ENCODE data around the gene ERF. TPM values are rescaled to one million over a fixed set of nuclear protein-coding genes. Genes with fewer than 3 reads are reported as not detected.

ERF gene
- total and polyA plus RNA-seq, 4 donors = 24.2 to 53.6 (median 43.0) TPM

GRCh38 chr19:42208612-42209011 lies 46.3 kb downstream of the ERF start:
- H3K27ac ChIP-seq (ENCODE audit: low read depth in 1 of 2, low read length in 1 of 2) = no peak overlapping the region
- DNase-seq (no peak), ATAC-seq (ENCODE audit: insufficient read depth, low FRiP score) (no peak)
- no peak overlapping the region for H3K4me3 ChIP-seq
- no peaks in the 10 kb centered on the region for H3K9me3 ChIP-seq (ENCODE audit: control insufficient read depth in 4 of 4, insufficient read depth in 3 of 4, low read length in 3 of 4)
- H3K27me3 ChIP-seq (ENCODE audit: control insufficient read depth in 3 of 3, insufficient read depth in 3 of 3, low read length in 2 of 3) = no peaks in the 10 kb centered on the region
- no peak for TF ChIP-seq CTCF (IDR thresholded peaks at IDR 0.05; ENCODE audit: control extremely low read depth, extremely low read depth)
- 93 to 96% methylated on average over 11 of the region's 11 CpGs for WGBS, 2 donors
- no peaks in the 10 kb centered on the region for H3K4me1 ChIP-seq (ENCODE audit: control insufficient read depth in 5 of 5, insufficient read depth in 5 of 5, low read length in 5 of 5)
- peaks cover 7 to 48% (median 13%) of the 10 kb centered on the region in 4 donors for H3K36me3 ChIP-seq (ENCODE audit: control insufficient read depth in 4 of 4, insufficient read depth in 4 of 4, low read length in 4 of 4)
- H3K9ac ChIP-seq (ENCODE audit: insufficient read depth in 1 of 2, low read length in 2 of 2) = no peak overlapping the region

DNA sequence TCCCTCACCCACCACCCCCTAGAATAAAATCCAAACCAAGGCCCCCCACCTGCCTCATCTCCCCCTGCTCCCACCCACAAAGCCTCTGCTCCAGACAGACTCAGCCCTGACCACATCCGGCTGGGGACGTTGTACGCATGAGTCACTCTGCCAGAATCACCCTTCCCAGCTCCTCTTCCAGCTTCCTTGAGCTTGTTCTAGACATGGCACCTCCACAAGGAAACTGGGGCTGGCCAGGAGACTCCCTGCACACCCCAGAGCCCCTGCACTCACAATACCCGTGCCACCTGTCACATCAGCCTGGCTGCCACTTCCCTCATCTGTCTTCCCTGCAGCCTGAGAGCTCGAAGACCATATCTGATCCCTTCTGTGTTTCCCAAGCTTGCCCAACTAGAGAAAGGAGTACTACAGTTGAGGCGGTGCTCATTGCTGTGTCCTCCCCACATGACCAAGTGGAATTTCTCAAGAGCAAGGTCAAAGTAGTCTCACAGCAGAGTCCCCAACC lies 47.1 kb downstream of the ERF start:
- ATAC-seq (ENCODE audit: insufficient read depth, low FRiP score) (no peak), DNase-seq (no peak)
- H3K27ac ChIP-seq (ENCODE audit: low read depth in 1 of 2, low read length in 1 of 2) = peak overlapping the region in 1 of 2 donors; percentile 15
- no peaks in the 10 kb centered on the region for H3K4me1 ChIP-seq (ENCODE audit: control insufficient read depth in 5 of 5, insufficient read depth in 5 of 5, low read length in 5 of 5)
- no peak for TF ChIP-seq CTCF (IDR thresholded peaks at IDR 0.05; ENCODE audit: control extremely low read depth, extremely low read depth)
- H3K36me3 ChIP-seq (ENCODE audit: control insufficient read depth in 4 of 4, insufficient read depth in 4 of 4, low read length in 4 of 4) = peaks cover 7 to 50% (median 14%) of the 10 kb centered on the region in 4 donors
- no peaks in the 10 kb centered on the region for H3K27me3 ChIP-seq (ENCODE audit: control insufficient read depth in 3 of 3, insufficient read depth in 3 of 3, low read length in 2 of 3)
- WGBS, 2 donors = 54 to 78% methylated on average over 6 of the region's 6 CpGs
- H3K9ac ChIP-seq (ENCODE audit: insufficient read depth in 1 of 2, low read length in 2 of 2) = no peak overlapping the region
- H3K9me3 ChIP-seq (ENCODE audit: control insufficient read depth in 4 of 4, insufficient read depth in 3 of 4, low read length in 3 of 4) = no peaks in the 10 kb centered on the region
- no peak overlapping the region for H3K4me3 ChIP-seq

DNA sequence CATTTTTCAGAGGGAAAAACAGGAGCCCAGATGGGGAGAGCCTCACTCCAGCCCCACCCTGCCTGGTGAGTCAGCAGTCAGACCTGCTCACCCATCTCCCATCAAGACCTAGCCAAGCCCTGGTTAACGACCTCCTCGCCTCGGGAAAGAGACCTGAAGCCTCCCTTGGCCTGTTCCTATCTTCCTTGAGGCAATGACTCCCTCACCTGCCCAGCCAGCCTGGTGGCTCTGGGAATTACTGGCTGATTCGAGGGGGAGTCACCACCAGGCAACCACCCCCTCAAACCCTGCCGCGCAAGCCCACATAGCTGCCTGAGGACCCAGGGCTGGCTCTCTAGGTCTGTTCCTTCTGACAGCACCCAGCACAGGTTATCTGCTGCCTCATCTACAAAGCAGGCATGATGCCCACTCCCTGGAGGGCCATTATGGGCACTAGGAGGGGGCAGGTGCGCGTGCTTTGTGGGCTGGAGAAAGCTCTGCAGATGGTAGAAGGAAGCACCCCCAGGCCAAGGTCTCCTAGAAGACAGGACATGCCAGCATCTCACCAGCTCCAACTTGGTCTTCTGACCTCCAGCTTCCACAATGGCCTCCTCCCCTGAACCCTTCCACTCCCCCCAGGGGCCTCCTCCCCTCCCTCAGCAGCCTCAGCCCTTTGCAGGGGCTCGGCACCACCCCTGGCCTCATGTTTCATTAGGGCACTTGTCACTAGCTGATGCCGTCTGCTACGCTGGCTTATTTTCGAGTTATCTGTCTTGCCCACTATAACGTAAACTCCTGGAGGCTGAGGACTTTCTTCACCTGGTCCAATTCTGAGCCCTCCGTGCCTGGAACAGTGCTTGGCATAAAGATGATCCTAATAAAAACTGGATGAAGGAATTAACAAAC lies 47.8 kb downstream of the ERF start:
- TF ChIP-seq CTCF (IDR thresholded peaks at IDR 0.05; ENCODE audit: control extremely low read depth, extremely low read depth) = no peak
- H3K27me3 ChIP-seq (ENCODE audit: control insufficient read depth in 3 of 3, insufficient read depth in 3 of 3, low read length in 2 of 3) = no peaks in the 10 kb centered on the region
- H3K27ac ChIP-seq (ENCODE audit: low read depth in 1 of 2, low read length in 1 of 2) = peak overlapping the region in 1 of 2 donors; percentile 43
- H3K4me3 ChIP-seq = no peak overlapping the region
- DNase-seq (no peak), ATAC-seq (ENCODE audit: insufficient read depth, low FRiP score) (no peak)
- H3K4me1 ChIP-seq (ENCODE audit: control insufficient read depth in 5 of 5, insufficient read depth in 5 of 5, low read length in 5 of 5) = no peaks in the 10 kb centered on the region
- H3K9ac ChIP-seq (ENCODE audit: insufficient read depth in 1 of 2, low read length in 2 of 2) = no peak overlapping the region
- no peaks in the 10 kb centered on the region for H3K9me3 ChIP-seq (ENCODE audit: control insufficient read depth in 4 of 4, insufficient read depth in 3 of 4, low read length in 3 of 4)
- 88 to 89% methylated on average over 14 of the region's 14 CpGs for WGBS, 2 donors
- H3K36me3 ChIP-seq (ENCODE audit: control insufficient read depth in 4 of 4, insufficient read depth in 4 of 4, low read length in 4 of 4) = peaks cover 7 to 55% (median 14%) of the 10 kb centered on the region in 4 donors
